Kidney (tissue), 14 donors: ENCODE results near the gene NLRP4. TPM values are rescaled to one million over a fixed set of nuclear protein-coding genes. Genes with fewer than 3 reads are reported as not detected.

Experiments
- DNase-seq, 5 donors: peaks; one replicate each; pipeline ENCODE4 v3.0.0-alpha.2; 2013 to 2020
- FAIRE-seq: peaks from 2 replicates; lab custom pipeline; 2012; peaks lifted over from hg19 to GRCh38; lab: Jason Lieb, UNC
- H3K27ac ChIP-seq, 2 donors: one replicate each; pipeline ENCODE4 v1.7.0; 2013; ENCODE audit warnings: low read depth in 2 of 2, low read length in 2 of 2, inconsistent platforms in 1 of 2
- H3K27me3 ChIP-seq: one replicate; pipeline ENCODE4 v1.7.1; 2013; ENCODE audit warnings: low read length, inconsistent platforms; ENCODE audit not compliant: control insufficient read depth, insufficient read depth
- H3K36me3 ChIP-seq, 3 donors: one replicate each; pipeline versions ENCODE4 v1.7.0 to v1.7.1; 2013; ENCODE audit warnings: low read length in 3 of 3, control low read depth in 1 of 3, inconsistent platforms in 1 of 3; ENCODE audit not compliant: insufficient read depth in 3 of 3, control insufficient read depth in 2 of 3
- H3K4me1 ChIP-seq, 3 donors: one replicate each; pipeline versions ENCODE4 v1.7.0 to v1.7.1; 2013; ENCODE audit warnings: low read length in 3 of 3, inconsistent platforms in 1 of 3, low read depth in 1 of 3; ENCODE audit not compliant: control insufficient read depth in 2 of 3, insufficient read depth in 2 of 3
- H3K4me3 ChIP-seq, 3 donors: one replicate each; pipeline versions ENCODE4 v1.7.0 to v1.8.1; 2013; ENCODE audit warnings: low read length in 3 of 3, control low read depth in 1 of 3, inconsistent platforms in 1 of 3
- H3K9ac ChIP-seq, 3 donors: one replicate each; pipeline versions ENCODE4 v1.7.0 to v1.7.1; 2013; ENCODE audit warnings: low read length in 3 of 3, control low read depth in 1 of 3, inconsistent platforms in 1 of 3
- H3K9me3 ChIP-seq, 3 donors: one replicate each; pipeline versions ENCODE4 v1.7.0 to v1.7.1; 2013; ENCODE audit warnings: low read length in 3 of 3, control low read depth in 1 of 3, inconsistent platforms in 1 of 3; ENCODE audit not compliant: control insufficient read depth in 2 of 3, insufficient read depth in 1 of 3
- intact Hi-C: fragments of 100-400 bp; cut with DNase I; formaldehyde crosslinking; loops from one replicate; pipeline ENCODE4 v1.11.1; 2022
- polyA plus RNA-seq: library from polyadenylated mRNA; stranded (reverse); fragments of 350-450 nt; fragmentation: Illumina TruSeq; extraction: RNeasy Lipid Tissue Mini Kit (QIAGEN cat#74804); gene quantifications from one replicate; pipeline ENCODE4 v1.2.3, GENCODE V29; 2014; ENCODE audit warnings: low read depth, low replicate concordance; ENCODE audit not compliant: insufficient read depth
- total RNA-seq: library from RNA; stranded (reverse); fragmentation: NEBNext Ultra II Directional; extraction: Animal tissue kit (Norgen Biotek cat#: 25700); gene quantifications from one replicate; pipeline ENCODE4 v1.2.1, GENCODE V29; 2021
- TF ChIP-seq, protein P1 (sequence below): IDR thresholded peaks from 3 replicates; pipeline ENCODE4 v1.5.1; 2012; ENCODE audit warnings: mild to moderate bottlenecking, moderate library complexity, borderline replicate concordance; ENCODE audit not compliant: insufficient read depth; ENCODE audit errors: extremely low read depth
- donor health status: control.
- donor health status: control.
- donor health status: control.
- donor health status: control.
- donor health status: control.
- donor health status: DM: yes; HTN: yes; CAD: no.
- donor health status: Normal renal cell carcinoma (clear cell type).

The NLRP4 gene
- total and polyA plus RNA-seq, 2 donors from 2014 or later: 0.06 TPM; not detected in 1

DNA sequence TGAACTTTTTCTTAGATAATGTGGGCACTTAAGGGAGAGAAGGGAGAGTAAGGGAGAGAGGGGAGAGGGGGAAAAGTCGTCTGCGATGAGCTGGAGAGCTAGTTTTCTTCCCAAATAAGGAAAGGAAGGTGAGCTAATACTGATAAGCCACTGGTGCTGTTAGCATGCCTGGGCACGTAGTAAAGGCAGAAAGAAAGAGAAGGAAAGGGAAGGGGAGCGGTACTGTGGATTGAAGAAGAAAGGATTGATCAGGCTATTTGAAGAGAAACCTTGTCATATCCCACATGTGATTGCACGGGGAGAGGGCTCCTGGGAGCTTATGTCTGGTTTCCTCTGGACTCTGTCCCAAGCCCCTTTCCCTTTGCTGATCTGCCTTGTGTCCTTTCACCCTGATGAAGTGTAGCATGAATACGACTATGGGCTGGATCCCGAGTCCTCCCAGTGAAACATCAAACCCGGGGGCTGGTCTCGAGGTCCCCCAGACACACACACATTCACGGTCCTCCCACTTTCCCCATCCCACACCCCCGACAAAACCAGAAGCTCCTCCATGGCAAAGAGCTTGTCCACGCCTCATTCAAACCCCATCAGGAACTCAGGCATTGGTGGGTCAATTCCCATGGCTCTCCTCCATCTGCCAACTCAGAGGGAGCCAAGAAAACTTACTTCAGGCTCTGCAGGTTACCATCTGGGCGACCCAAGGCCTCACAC is 65.2 kb downstream of the NLRP4 start:
- no peaks in the 10 kb centered on the region for H3K36me3 ChIP-seq
- TF ChIP-seq, protein P1, sequence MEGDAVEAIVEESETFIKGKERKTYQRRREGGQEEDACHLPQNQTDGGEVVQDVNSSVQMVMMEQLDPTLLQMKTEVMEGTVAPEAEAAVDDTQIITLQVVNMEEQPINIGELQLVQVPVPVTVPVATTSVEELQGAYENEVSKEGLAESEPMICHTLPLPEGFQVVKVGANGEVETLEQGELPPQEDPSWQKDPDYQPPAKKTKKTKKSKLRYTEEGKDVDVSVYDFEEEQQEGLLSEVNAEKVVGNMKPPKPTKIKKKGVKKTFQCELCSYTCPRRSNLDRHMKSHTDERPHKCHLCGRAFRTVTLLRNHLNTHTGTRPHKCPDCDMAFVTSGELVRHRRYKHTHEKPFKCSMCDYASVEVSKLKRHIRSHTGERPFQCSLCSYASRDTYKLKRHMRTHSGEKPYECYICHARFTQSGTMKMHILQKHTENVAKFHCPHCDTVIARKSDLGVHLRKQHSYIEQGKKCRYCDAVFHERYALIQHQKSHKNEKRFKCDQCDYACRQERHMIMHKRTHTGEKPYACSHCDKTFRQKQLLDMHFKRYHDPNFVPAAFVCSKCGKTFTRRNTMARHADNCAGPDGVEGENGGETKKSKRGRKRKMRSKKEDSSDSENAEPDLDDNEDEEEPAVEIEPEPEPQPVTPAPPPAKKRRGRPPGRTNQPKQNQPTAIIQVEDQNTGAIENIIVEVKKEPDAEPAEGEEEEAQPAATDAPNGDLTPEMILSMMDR: no peak
- H3K4me1 ChIP-seq: no peaks in the 10 kb centered on the region
- no peaks in the 10 kb centered on the region for H3K9me3 ChIP-seq
- H3K9ac ChIP-seq: no peak overlapping the region
- no peak for FAIRE-seq
- intact Hi-C loops: no loop called here
- H3K27me3 ChIP-seq: no peaks in the 10 kb centered on the region
- no peak overlapping the region for H3K27ac ChIP-seq
- DNase-seq: no peak
- no peak overlapping the region for H3K4me3 ChIP-seq

DNA sequence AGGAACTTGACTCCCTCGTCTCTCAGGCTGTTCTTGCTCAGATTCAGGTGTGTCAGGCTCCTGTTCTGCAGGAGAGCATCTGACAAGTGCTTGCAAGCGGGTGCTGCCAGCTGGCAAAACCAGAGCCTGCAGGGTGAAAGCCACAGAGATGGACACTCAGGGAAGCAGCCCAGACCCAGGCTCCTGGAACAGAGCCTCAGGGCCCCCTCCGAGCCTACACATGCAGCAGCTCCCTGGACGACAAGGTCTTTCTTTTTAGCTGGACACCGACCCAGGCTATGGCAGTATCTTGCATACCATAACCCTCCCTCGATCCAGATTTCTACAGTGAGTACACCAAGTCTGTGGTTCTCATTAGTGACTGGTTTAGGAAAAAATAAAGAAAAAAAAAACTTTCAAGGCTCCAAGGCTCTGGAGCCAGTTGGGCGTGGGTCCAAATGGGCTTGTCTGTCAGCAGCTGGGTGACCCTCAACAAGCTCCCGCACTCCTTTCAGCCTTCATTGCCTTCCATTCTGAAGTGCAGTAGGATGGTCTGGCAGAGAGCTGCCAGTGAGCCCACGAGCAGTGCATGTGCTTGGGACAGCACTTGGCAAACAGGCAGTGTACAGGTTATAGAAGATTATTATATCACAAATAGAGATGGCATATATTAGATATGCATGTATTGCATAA is 65.9 kb downstream of the NLRP4 start:
- FAIRE-seq (no peak), DNase-seq (no peak)
- TF ChIP-seq, protein P1: no peak
- Histone ChIP-seq H3K27me3 (no peaks in the 10 kb centered on the region), H3K9me3 (no peaks in the 10 kb centered on the region), H3K36me3 (no peaks in the 10 kb centered on the region), H3K27ac (no peak overlapping the region), H3K9ac (no peak overlapping the region), H3K4me3 (no peak overlapping the region), H3K4me1 (no peaks in the 10 kb centered on the region)
- intact Hi-C loops: no loop called here

DNA sequence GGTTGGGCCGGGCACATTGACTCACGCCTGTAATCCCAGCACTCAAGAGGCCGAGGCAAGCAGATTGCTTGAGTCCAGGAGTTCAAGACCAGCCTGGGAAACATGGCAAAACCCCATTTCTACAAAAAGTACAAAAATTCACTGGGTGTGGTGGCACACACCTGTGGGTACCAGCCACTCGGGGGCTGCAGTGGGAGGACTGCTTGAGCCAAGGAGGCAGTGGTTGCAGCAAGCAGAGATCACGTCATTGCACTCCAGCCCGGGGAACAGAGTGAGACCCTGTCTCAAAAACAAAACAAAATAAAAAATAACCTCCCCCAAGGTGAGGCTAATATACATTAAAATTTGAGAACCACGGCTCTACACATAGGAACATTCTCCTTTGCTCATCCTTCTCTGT is 70.9 kb downstream of the NLRP4 start:
- no peaks in the 10 kb centered on the region for H3K36me3 ChIP-seq
- H3K9ac ChIP-seq: no peak overlapping the region
- H3K4me3 ChIP-seq: no peak overlapping the region
- no peak for FAIRE-seq
- no peak overlapping the region for H3K27ac ChIP-seq
- intact Hi-C loops: no loop called here
- H3K27me3 ChIP-seq: no peaks in the 10 kb centered on the region
- peaks cover 0 to 3% (median 0%) of the 10 kb centered on the region in 3 donors for H3K9me3 ChIP-seq
- TF ChIP-seq, protein P1: no peak
- no peaks in the 10 kb centered on the region for H3K4me1 ChIP-seq
- DNase-seq: no peak
